Loucy (cell line): ENCODE measurements around the gene NFIL3.

Experiments used
- EZH2phosphoT487 ChIP-seq: fragments of 200-600 bp; IDR thresholded peaks from 2 replicates; pipeline ENCODE4 v1.6.1; 2018; ENCODE audit warnings: antibody characterized with exemption, mild to moderate bottlenecking, moderate library complexity, borderline replicate concordance
- TF ChIP-seq, protein P1 (sequence below): fragments of 200-600 bp; sonication (generic); conservative IDR thresholded peaks from 2 replicates; pipeline ENCODE4 v1.5.1; 2014; ENCODE audit warnings: mild to moderate bottlenecking, antibody characterized with exemption, low read length

DNA sequence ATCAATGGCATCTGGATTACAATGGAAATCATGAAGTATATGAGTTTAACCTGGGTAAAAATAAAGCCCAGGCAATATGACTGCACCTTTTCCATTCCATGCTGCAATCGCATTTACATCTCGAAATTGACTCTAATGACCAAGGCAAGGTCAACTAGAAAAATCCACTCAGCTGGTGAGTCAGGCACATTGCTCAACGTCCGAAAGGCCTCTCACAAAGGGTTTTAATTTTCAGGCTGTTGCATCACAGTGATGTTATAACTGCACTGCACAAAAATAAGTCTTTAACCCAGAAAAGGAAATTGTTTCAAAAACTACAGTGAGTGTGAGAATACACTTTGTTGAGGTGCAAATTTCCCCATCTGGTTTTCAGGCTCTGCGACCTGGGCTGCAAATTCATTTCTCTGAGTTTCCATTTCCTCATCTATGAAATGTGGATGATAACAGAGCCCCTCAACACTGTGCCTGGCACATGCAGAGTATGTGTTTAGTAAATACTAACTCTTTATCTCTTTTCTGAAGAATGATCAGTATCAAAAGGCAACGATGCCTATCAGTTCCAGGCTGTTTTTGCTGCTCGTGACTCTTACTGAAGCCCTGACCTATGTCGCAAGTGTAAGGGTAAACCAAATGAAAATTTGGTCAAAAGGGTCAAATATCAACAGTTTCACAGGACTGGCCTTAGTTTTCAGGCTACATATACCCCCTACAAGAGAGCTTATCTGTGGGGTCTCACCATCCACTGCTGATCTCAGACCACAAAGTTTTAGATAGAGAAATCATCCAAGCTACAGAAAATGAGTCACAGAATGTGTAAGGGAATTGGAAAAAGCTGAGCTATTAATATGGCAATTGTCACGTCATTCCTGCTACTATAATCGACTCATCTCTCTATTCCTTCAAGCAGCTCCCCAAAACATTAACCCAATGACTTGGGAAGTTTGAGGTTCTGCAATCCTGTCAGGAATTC, 4.1 kb downstream of the NFIL3 start:
- TF ChIP-seq, protein P1, sequence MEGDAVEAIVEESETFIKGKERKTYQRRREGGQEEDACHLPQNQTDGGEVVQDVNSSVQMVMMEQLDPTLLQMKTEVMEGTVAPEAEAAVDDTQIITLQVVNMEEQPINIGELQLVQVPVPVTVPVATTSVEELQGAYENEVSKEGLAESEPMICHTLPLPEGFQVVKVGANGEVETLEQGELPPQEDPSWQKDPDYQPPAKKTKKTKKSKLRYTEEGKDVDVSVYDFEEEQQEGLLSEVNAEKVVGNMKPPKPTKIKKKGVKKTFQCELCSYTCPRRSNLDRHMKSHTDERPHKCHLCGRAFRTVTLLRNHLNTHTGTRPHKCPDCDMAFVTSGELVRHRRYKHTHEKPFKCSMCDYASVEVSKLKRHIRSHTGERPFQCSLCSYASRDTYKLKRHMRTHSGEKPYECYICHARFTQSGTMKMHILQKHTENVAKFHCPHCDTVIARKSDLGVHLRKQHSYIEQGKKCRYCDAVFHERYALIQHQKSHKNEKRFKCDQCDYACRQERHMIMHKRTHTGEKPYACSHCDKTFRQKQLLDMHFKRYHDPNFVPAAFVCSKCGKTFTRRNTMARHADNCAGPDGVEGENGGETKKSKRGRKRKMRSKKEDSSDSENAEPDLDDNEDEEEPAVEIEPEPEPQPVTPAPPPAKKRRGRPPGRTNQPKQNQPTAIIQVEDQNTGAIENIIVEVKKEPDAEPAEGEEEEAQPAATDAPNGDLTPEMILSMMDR, result no peak
- no peak for TF ChIP-seq EZH2phosphoT487
